Endothelial cell (in vitro differentiated cells): ENCODE measurements around the gene GSC2. TPM values are rescaled to one million over a fixed set of nuclear protein-coding genes. Genes with fewer than 3 reads are reported as not detected.

Experiments
- DNase-seq: peaks from one replicate; pipeline ENCODE4 v3.0.0; 2021; ENCODE audit warnings: low spot score
- H3K27ac Mint-ChIP-seq: one replicate; pipeline ENCODE4 v1.8.0; 2021; ENCODE audit warnings: mixed read lengths, inconsistent platforms; ENCODE audit not compliant: unreplicated experiment
- H3K27me3 Mint-ChIP-seq: one replicate; pipeline ENCODE4 v1.8.0; 2021; ENCODE audit warnings: mild to moderate bottlenecking, moderate library complexity, mixed read lengths, inconsistent platforms; ENCODE audit not compliant: unreplicated experiment
- H3K36me3 Mint-ChIP-seq: one replicate; pipeline ENCODE4 v1.8.0; 2021; ENCODE audit warnings: mild to moderate bottlenecking, low read depth, mixed read lengths, inconsistent platforms; ENCODE audit not compliant: unreplicated experiment
- H3K4me1 Mint-ChIP-seq: one replicate; pipeline ENCODE4 v1.8.0; 2021; ENCODE audit warnings: mild to moderate bottlenecking, mixed read lengths, inconsistent platforms; ENCODE audit not compliant: unreplicated experiment
- H3K4me3 Mint-ChIP-seq: one replicate; pipeline ENCODE4 v1.8.0; 2021; ENCODE audit warnings: mild to moderate bottlenecking, mixed read lengths, inconsistent platforms; ENCODE audit not compliant: unreplicated experiment
- H3K9me3 Mint-ChIP-seq: one replicate; pipeline ENCODE4 v1.8.0; 2021; ENCODE audit warnings: mixed read lengths, inconsistent platforms; ENCODE audit not compliant: unreplicated experiment
- total RNA-seq: library from RNA; stranded (reverse); fragmentation: NEBNext Ultra II Directional; extraction: Animal tissue kit (Norgen Biotek cat#: 25700); gene quantifications from one replicate; pipeline ENCODE4 v1.2.1, GENCODE V29; 2021; ENCODE audit not compliant: unreplicated experiment
- TF ChIP-seq, protein P1 (sequence below): fragments of 200-600 bp; sonication (generic); IDR thresholded peaks from one replicate; pipeline ENCODE4 v1.5.0; 2021; ENCODE audit warnings: antibody characterized with exemption; ENCODE audit not compliant: unreplicated experiment

GSC2 gene
- total RNA-seq, 1 donor from 2014 or later, result not detected

DNA sequence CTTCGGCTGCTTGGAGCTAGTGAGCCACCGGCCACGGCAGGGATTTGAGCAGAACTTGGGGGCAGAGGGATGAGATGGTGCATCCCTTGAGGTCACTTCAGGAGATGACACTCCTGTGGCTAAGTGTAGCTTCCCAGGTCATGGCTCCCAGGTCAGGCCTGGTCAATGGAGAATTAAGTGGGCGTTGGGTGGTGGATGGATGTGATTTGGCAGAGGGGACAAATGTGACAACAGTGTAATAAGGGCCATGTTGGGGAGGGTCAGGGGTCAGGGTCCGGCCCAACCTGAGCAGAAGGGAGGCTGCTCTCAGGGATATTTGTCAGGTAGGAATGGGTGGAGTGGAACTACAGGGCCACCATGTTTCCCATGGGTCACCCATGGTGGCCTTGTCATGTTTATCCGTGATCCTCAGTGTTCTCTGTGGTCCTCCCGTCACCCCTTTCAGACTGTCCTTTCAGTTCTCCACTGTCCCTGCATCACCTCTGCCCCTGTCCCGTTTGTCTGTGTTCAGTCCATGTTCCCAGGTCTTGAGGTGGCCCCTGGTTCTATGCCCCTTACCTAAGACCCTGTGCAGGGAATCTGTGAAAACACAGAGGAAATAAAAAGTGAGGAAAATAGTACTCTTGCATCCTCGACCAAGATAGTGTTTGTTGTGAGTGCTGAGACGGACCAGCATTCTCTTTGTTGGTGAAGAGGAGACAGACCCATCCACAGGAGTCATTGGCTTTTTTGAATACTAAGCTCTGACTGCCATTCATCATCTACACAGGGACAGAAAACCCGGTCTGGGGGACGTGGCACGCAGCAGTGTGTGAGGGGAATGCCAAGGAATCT lies 22.3 kb upstream of the GSC2 start:
- Mint-ChIP-seq H3K4me3 (peak overlapping the region; percentile 97), H3K36me3 (peaks cover 7% of the 10 kb centered on the region)

DNA sequence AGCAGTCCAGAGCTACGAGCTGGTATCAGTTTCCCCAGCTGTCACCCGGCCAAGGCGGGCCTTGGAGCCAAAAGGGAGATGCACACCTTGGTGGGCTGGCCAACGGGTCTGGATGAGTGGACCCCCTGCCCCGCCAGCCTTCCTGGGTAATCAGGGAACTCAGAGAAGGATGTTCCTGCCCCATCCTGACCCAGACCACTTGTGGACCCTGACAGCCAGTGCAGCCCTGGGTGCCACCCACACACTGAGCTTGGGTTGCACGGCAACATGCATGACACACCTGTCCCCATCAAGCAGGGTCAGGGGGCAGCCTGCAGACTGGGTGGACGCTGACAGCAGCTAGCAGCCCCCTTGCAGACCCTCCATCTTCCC lies 19.8 kb upstream of the GSC2 start:
- H3K9me3 Mint-ChIP-seq, result no peaks in the 10 kb centered on the region
- TF ChIP-seq, protein P1, sequence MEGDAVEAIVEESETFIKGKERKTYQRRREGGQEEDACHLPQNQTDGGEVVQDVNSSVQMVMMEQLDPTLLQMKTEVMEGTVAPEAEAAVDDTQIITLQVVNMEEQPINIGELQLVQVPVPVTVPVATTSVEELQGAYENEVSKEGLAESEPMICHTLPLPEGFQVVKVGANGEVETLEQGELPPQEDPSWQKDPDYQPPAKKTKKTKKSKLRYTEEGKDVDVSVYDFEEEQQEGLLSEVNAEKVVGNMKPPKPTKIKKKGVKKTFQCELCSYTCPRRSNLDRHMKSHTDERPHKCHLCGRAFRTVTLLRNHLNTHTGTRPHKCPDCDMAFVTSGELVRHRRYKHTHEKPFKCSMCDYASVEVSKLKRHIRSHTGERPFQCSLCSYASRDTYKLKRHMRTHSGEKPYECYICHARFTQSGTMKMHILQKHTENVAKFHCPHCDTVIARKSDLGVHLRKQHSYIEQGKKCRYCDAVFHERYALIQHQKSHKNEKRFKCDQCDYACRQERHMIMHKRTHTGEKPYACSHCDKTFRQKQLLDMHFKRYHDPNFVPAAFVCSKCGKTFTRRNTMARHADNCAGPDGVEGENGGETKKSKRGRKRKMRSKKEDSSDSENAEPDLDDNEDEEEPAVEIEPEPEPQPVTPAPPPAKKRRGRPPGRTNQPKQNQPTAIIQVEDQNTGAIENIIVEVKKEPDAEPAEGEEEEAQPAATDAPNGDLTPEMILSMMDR, result no peak
- H3K4me1 Mint-ChIP-seq, result peaks cover 17% of the 10 kb centered on the region
- peaks cover 7% of the 10 kb centered on the region for H3K36me3 Mint-ChIP-seq
- H3K27ac Mint-ChIP-seq, result no peak overlapping the region
- peaks cover 28% of the 10 kb centered on the region for H3K27me3 Mint-ChIP-seq
- no peak for DNase-seq
- H3K4me3 Mint-ChIP-seq, result no peak overlapping the region

More for the DNA sequence above, 22.3 kb upstream of the GSC2 start:
- Mint-ChIP-seq H3K27ac (peak overlapping the region; percentile 75), H3K4me1 (peaks cover 17% of the 10 kb centered on the region), H3K27me3 (peaks cover 26% of the 10 kb centered on the region), H3K9me3 (no peaks in the 10 kb centered on the region)
- DNase-seq, result no peak
- TF ChIP-seq, protein P1, result no peak

DNA sequence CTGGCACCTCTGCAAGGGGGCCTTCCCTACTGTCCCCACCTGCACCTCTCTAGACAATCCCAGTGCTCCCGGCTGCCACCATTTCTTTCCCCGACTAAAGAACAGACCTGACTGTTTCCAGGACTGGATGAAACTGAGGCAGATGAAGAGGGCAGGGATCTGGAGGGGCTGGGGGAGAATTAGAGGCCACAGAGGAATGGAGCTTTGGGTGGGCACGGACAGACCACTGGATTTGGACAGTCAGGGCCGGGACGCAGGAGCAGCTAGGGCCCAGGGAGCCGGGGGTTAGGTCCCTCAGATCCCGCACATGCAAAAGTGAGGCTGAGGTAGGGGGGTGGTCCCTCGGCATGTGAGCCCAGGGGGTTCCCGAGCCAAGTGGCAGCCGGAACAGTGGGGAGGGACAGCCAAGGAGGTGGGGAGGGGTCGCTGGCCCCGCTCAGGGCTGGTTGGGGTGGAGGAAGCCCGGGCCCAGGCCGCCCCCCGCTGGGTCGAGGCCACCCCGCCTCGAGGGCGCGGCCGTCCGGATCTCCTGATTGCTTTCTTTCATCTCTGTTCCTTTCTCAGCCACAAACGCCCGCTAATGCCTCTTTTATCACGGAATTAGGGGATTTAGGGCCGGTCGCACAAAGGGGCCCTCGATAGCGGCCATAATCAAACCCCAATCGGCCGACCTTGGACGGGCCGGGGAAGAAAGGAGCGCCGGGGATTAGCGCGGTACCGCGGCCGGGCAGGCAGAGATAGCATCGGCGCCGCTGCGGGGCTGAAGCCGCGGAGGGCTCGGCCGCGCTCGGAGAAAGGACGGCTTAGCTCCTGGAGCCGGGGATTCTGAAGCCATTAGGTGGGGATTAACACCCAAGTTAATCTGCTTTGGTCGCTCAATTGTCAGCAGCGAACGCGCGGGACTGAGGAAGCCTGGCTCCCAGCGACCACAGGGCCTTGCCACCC lies 19.2 kb upstream of the GSC2 start:
- Mint-ChIP-seq H3K4me3 (no peak overlapping the region), H3K36me3 (peaks cover 7% of the 10 kb centered on the region), H3K27me3 (peaks cover 28% of the 10 kb centered on the region), H3K4me1 (peaks cover 17% of the 10 kb centered on the region), H3K9me3 (no peaks in the 10 kb centered on the region), H3K27ac (no peak overlapping the region)
- no peak for DNase-seq
- TF ChIP-seq, protein P1, result no peak

DNA sequence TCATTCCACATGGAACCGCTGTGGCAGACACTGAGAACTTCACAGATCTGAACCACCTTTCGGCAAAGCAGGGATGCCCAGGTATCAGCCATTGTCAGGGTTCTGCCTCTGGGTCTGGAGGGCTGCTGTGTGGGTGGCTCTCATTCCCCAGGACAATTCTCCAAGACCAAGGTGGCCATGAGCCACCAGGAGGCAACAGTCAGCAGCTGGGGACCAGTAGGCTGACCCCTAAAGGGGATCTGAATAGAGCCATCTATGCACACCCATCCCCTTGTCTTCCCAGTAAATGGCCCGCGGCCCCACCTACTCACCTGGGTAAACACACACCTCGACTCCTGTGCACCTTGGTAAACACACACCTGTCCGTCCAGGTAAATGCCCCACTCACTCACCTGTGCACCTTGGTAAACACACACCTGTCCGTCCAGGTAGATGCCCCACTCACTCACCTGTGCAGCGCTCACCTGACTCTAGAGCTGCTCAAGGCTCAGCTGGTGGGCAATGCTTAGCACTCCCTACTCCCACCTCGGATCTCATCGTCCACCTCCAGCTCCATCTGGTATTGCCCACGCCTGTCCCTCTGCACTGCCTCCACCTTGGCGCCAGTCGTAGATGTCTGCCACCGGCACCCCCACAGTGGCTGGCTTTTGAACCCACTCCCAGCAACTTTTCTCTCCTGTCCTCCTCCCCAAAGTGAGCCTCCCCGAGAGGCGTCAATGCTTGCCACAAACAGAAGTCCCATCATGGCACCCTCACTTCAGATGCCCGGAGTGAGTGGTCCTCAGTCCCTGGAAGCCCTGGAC lies 18.2 kb upstream of the GSC2 start:
- no peak overlapping the region for H3K27ac Mint-ChIP-seq
- H3K4me3 Mint-ChIP-seq, result no peak overlapping the region
- H3K4me1 Mint-ChIP-seq, result peaks cover 17% of the 10 kb centered on the region
- TF ChIP-seq, protein P1, result no peak
- no peaks in the 10 kb centered on the region for H3K9me3 Mint-ChIP-seq
- H3K36me3 Mint-ChIP-seq, result peaks cover 7% of the 10 kb centered on the region
- peaks cover 30% of the 10 kb centered on the region for H3K27me3 Mint-ChIP-seq
- DNase-seq, result no peak
